AG04449 (cell line): ENCODE results near the gene GSTK1.

Source experiments
- CTCF ChIA-PET: fragments of 350-600 bp; formaldehyde crosslinking; extraction: SDS; loops from one replicate; lab custom pipeline; 2021; ENCODE audit warnings: antibody characterized with exemption; lab: Yijun Ruan, JAX
- POLR2A ChIA-PET: fragments of 400-600, 350-600 bp; formaldehyde crosslinking; extraction: SDS; loops from one replicate; lab custom pipeline; 2020; ENCODE audit warnings: antibody characterized with exemption, inconsistent platforms; lab: Yijun Ruan, JAX
- DNase-seq: peaks from one replicate; pipeline ENCODE4 v3.0.0-alpha.2; 2010; ENCODE audit warnings: low read depth, low spot score
- H3K4me3 ChIP-seq: 2 replicates; pipeline ENCODE4 v1.5.1; 2011; ENCODE audit warnings: low read depth, mild to moderate bottlenecking, control low read depth, low read length
- CTCF ChIP-seq: IDR thresholded peaks from one replicate; pipeline ENCODE4 v1.5.1; 2011; ENCODE audit warnings: mild to moderate bottlenecking, moderate library complexity, low read length, control low read depth, inconsistent platforms; ENCODE audit not compliant: insufficient read depth; ENCODE audit errors: missing control alignments

GSTK1 gene

DNA sequence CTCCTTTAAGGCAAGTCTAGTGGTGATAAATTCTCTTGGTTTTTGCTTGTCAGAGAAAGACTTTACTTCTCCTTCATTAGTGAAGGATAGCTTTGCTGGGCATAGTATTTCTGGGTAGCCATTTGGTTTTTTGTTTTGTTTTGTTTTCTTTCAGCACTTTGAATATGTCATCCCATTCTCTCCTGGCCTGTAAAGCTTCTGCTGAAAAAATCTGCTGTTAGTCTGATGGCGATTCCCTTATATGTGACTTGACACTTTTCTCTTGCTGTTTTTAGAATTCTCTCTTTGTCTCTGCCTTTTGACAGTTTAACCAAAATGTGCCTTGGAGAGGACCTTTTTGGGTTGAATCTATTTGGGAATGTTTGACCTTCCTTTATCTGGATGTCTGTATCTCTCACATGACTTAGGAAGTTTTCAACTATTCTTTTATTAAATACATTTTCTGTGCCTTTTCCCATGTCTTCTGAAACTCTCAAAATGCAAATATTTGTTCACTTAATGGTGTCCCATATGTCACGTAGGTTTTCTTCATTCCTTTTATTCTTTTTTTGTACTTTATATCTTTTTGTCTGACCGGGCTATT lies 26.7 kb upstream of the GSTK1 start:
- POLR2A ChIA-PET = no interaction called here

DNA sequence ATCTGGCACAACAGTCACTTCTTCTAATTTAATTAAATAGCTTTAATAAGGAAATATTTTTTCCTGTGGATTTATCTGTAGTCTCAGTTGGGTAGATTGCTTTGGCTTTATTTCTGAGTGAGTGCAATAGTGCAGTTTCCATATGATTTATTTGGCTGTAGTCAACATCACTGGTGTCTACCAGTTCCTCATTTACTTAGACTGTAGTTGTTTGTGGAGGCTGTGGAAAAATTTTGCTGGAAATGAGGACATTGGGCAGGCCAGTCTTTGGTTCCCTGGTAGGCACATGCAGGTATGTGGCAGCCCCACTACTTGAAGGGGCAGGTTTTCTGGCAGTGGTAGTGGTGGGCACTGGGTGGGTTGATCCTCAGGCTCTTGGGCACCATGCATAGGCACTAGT lies 25.9 kb upstream of the GSTK1 start:
- H3K4me3 ChIP-seq = no peak overlapping the region
- no peak for TF ChIP-seq CTCF
- no peak for DNase-seq
- POLR2A ChIA-PET = no interaction called here
- CTCF ChIA-PET = interaction anchor here (0.9 to 1.2 kb wide), 2 partner anchors 22 to 179 kb away, joined by 3 to 5 read pairs; no protein-coding TSS in a partner anchor

More for the DNA sequence above, 26.7 kb upstream of the GSTK1 start:
- DNase-seq = no peak
- H3K4me3 ChIP-seq = no peak overlapping the region
- TF ChIP-seq CTCF = no peak
- CTCF ChIA-PET = interaction anchor here (0.9 to 1.2 kb wide), 2 partner anchors 21 to 180 kb away, joined by 3 to 5 read pairs; no protein-coding TSS in a partner anchor

- no peak for DNase-seq
- H3K4me3 ChIP-seq = no peak overlapping the region
- CTCF ChIA-PET = interaction anchor here (0.9 to 3.5 kb wide), 8 partner anchors 9 to 230 kb away, joined by 3 to 25 read pairs (median 4); no protein-coding TSS in a partner anchor
- TF ChIP-seq CTCF = no peak
- POLR2A ChIA-PET = no interaction called here
Observed at GRCh38 chr7:143238289-143238980, 24.8 kb upstream of the GSTK1 start.

GRCh38 chr7:143239813-143240212 lies 23.4 kb upstream of the GSTK1 start:
- TF ChIP-seq CTCF = no peak
- no peak overlapping the region for H3K4me3 ChIP-seq
- CTCF ChIA-PET = interaction anchor here (0.6 to 5.1 kb wide), 66 partner anchors 8 to 715 kb away, joined by 3 to 79 read pairs (median 7); partner anchors contain the start of genes CASP2, EPHA1, GSTK1 and TAS2R40
- POLR2A ChIA-PET = interaction anchor here (0.7 to 1.3 kb wide), 5 partner anchors 23 to 152 kb away, joined by 3 to 5 read pairs (median 4); partner anchors contain the start of gene GSTK1
- no peak for DNase-seq

- ChIA-PET CTCF (interaction anchor here (0.6 to 5.1 kb wide), 77 partner anchors 9 to 716 kb away, joined by 3 to 79 read pairs (median 6); partner anchors contain the start of genes CASP2, EPHA1, GSTK1 and TAS2R40), POLR2A (interaction anchor here (0.7 to 1.3 kb wide), 6 partner anchors 23 to 155 kb away, joined by 3 to 5 read pairs (median 4); partner anchors contain the start of gene GSTK1)
- H3K4me3 ChIP-seq = peak overlapping the region; percentile 21
- DNase-seq = peak; percentile 60
- peak; percentile 76 for TF ChIP-seq CTCF
Observed at GRCh38 chr7:143240291-143241168, 22.7 kb upstream of the GSTK1 start.
